GM18858 (cell line): ENCODE results near the gene VAMP1.
"Not testable (repeated sequence)": the region's sequence is repeated elsewhere in the genome, so short reads cannot be mapped to it uniquely, and the experiment has no call there.

Experiments used
- ATAC-seq: cut with Tn5 transposase; IDR thresholded peaks from one replicate; pipeline ENCODE4 v1.9.1; 2021; ENCODE audit not compliant: unreplicated experiment

The VAMP1 gene, protein sequence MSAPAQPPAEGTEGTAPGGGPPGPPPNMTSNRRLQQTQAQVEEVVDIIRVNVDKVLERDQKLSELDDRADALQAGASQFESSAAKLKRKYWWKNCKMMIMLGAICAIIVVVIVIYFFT

DNA sequence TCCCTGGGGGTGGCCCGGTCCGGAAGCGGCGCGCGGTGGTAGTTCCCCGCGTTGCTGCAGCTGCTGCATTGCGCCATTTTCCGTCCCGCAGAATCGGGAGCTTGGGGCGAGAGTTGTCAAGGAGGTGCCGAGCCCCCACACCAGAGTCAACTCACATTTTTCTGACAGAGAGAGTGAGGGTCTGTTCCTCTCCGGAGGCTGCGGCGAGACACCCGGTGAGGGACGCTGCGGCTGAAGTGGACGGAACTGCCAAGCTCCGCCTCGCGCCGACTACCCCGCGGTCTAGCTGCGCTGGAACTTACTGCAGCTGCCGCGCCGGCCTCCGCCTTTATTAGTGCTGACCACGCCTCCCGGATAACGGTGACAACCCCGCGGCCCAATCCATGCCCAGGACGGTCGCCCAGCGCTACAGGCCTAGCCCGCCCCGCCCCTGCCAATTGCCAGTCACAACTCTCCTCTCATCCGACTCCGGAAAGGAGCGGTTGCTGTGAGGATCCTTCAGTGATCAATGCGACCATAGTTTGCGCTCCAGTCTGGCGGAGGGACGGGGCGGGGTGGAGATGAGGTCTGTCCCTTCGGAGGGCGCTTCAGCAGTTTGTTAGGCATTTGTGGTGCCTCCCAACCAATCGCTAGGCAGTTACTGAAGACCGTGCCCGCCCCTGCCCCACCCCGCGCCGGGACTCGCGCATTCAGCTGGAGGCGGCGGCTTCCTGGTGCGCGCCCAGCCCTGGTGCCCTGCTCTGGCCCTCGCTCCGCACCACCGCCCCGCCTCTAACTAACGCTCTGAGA is at the start of gene VAMP1:
VAMP1 (minus strand) TSS at position 303 of the 789 bp plus-strand sequence; CDS start at position 157, 146 bp downstream.
- ATAC-seq = peak; percentile 60

DNA sequence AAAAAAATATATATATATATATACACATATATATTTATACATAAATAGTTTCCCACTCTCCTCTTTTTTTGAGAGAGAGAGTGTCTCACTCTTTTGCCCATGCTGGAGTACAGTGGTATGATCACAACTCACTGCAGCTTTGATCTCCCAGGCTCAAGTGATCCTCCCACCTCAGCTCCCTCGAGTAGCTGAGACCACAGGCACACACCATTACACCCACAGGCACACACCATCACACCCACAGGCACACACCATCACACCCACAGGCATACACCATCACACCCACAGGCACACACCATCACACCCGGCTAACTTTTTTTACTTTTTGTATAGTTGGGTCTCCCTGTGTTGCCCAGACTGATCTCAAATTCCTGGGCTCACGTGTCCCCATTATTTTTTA is 49.7 kb upstream of the VAMP1 start:
- no peak for ATAC-seq

DNA sequence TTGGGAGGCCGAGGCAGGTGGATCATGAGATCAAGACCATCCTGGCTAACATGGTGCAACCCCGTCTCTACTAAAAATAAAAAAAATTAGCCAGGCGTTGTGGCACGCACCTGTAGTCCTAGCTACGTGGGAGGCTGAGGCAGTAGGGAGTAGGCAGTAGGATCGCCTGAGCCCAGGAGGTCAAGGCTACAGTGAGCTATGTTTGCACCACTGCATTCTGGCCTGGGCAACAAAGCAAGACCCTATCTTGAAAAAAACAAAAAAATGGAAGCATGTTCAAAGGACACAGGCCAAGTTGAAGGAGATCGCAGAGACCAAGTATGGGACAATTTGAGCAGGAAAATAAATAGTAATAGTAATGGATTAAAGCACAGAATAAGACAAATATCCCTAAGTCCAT is 37.6 kb upstream of the VAMP1 start:
- ATAC-seq = no peak

DNA sequence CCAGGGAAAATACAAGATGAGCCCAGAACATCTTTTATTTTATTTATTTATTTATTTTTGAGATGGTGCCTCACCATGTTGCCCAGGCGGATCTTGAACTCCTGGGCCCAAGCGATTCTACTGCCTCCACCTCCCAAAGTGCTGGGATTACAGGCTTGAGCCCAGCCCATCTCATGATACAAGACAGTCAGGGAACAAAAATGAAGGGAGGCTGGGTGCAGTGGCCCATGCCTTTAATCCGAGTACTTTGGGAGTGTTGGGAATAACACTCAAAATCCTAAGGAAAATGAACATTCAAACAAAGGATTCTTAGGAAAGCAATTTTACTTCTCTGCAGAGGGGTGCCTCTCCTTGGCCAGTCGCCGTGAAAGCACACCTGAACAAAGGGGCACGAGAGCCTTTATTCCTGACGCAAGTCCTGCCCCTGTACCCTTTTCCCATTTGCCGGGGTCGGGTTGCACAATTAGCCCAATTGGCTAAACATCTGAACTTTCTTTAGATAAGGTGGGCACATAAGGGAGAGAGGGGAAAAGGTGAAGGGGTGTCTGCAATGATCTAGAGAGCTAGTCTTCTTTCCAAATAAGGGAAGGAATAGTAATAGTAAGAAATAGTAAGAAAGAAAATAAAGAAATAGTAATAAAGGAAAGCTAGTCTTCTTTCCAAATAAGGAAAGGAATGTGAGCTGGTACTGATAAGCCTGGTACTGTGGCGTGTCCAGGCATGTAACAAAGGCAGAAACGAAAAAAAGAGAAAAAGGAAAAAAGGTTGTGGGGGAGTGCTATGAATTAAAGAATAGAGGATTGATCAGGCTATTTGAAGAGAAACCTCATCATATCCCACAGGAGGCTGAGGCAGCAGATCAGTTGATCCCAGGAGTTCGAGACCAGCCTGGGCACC is 36.9 kb upstream of the VAMP1 start:
- no peak for ATAC-seq

DNA sequence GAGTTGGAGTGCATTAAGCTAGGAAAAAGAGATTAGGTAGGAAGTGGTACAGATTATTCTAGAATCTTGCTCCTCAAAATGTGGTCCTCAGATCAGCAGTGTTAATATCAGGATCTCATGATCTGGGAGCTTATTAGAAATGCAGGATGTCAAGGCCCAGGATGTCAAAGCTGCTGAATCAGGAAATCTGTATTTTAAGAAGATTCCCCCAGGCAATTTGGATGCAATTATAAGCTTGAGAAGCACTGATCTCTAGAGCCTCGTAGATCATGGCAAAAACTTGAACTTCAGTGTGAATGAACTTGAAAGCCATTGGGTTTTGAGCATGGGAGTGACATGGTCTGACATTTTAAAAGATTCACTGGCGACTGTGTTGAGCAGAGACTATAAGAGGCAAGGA is 30.0 kb upstream of the VAMP1 start:
- ATAC-seq = no peak

DNA sequence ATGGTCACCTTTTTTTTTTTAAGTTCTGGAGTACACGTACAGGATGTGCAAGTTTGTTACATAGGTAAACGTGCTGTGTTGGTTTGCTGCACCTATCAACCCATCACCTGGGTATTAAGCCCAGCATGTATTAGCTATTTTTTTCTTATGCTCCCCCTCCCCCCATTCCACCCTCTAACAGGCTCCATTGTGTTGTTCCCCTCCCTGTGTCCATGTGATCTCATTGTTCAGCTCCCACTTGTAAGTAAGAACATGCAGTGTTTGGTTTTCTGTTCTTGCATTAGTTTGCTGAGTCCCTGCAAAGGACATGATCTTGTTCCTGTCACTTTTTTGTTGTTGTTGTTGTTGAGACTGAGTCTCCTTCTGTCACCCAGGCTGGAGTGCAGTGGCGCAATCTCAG is 26.8 kb upstream of the VAMP1 start:
- ATAC-seq = not testable (repeated sequence)

DNA sequence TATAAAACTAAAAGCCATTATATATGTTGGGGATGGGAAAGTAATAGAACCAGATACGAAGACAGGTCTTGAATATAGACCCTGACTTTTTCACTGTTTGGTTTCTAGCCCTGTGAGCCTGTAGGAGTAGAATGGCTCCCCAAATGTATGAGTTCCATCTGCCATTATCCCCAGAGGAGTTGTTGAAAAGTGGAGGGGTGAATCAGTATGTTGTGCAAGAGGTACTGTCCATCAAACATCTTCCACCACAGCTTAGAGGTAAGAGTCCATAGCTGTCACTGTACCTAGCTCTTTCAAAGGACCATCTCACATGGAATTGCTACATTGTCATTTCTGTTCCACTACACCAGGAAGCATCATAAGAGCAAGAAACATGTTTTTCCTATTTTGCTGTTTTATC is 24.5 kb upstream of the VAMP1 start:
- no peak for ATAC-seq

DNA sequence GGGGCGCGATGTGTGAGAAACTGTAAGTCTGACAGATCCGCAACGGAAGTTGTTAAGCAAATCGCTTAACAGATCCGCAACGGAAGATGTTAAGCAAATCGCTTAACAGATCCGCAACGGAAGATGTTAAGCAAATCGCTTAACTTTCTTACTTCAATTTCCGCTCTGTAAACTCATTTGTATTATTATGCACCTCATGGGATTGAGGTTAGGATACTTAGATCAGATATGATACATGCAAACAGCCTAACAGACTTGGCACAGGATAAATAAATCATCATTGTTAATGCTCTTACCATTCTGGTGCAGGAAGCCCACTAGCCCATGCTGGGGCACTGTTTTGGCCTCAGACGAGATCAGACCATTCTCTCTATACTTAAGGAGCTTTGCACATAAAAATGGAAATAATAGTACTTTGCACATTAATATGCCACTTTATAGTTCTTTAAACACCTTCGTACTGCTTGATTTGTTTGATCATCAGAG is 23.8 kb upstream of the VAMP1 start:
- no peak for ATAC-seq

DNA sequence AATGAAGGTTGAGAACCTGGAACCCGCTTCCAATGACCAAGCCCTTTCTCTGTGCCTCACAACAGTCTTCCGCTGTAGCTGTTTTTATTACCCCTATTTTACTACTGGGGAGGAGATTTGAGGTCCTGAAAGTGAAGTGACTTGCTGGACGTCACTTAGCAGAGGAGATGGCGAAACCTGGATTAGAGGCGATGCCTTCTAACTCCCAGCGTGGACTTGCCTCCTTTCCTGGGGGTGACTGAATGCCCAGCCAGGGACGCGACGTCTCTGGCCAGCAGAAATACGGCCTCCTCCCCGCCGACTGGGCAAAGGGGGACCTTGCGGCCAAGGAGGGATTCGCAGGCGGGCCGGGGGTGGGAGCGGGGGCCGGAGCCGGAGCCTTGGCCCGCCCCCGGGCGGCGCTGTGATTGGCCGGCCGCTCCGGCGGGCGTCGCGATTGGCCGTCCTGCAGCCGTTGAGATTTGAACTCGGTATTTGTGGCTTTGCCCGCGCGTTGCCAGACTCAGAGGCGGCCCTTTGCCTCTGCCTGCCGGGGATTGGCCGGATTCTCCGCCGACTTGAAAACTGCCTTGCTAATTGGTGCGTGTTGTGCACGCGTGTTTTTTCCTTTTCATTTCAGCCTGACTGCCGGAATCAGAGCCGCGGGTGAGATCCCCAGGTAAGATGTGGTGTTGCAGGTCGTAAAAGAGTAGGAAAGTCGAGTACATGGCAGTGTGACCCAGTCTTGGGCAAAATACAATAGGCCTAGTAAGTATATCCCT is 23.2 kb upstream of the VAMP1 start, which contains the start of gene NCAPD2:
NCAPD2 (plus strand) TSS at position 606 of the 761 bp plus-strand sequence. CDS start 997 bp downstream, outside the sequence.
- ATAC-seq = peak; percentile 72

DNA sequence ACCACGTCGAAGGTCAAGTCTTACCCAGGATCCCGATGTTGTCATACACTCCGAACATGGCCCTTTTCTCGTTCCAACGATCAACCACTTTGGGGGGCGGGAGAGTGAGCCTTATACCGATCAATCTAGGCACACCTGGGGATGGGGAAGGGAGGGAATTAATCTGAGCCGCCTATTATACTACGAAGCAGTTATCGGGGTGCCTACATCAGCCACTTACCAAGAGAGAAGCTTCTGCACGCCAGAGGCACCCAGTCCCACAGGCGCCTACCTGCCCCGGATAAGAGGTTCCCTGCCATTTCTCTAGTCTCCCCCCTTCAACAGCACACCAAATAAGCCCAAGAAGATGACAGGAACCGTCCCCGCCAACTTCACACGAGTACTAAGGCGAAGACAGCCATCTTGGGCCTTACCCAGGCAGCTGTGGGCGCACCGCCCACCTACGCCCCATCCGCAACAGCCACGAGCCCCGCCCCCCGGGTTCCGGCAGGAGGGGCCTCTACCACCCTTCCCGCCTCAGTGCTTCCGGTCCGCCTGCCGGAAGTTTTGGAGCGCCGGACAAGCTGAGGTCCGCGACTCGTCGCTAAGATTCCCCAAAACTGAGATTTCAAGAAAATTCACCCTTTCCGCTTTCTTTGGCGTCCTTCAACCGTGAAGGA is 22.5 kb upstream of the VAMP1 start, which contains the start of gene MRPL51:
MRPL51 (minus strand) TSS at position 425 of the 659 bp plus-strand sequence; CDS start at position 299, 126 bp downstream.
- ATAC-seq = no peak

DNA sequence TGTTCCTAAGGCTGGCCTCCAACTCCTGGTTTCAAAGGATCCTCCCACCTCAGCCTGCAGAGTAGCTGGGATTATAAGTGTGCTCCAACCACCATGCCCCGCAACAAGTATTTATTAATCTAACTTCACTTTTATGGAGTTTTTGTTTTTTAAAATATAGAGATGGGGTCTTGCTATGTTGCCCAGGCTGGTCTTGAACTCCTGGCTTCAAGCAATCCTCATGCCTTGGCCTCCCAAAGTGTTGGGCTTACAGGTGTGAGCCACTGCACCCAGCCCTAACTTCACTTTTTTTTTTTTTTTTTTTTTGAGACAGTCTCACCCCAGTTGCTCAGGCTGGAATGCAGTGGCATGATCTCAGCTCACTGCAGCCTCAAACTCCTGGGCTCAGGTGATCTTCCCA is 20.2 kb upstream of the VAMP1 start:
- ATAC-seq = not testable (repeated sequence)

DNA sequence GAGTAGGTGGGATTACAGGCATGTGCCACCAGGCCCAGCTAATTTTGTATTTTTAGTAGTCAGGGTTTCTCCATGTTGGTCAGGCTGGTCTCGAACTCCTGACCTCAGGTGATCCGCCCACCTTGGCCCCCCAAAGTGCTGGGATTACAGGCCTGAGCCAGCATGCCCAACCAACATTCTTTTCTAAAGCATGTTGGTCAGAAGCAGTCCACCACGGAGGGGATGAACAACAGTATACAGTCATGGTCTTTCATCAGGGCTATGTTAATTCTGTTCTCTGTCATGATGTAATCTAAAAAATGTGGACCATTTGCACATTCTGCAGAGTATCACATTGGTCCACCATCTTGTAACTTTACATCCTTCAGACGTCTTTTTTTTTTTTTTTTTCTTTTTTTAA is 19.0 kb upstream of the VAMP1 start:
- no peak for ATAC-seq

DNA sequence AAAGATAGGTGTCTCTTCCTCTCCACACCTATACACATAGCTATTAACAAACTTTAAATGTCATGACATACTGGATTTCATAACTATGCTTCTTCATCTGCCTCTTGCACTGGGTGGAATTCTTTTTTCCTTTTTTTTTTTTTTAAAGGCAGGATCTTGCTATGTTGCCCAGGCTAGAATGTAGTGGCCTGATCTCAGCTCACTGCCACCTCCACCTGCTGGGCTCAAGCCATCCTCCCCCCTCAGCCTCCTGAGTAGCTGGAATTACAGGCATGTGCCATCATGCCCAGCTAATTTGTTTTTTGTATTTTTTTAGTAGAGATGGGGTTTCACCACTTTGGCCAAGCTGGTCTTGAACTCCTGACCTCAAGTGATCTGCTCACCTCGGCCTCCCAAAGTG is 17.8 kb upstream of the VAMP1 start:
- ATAC-seq = no peak

DNA sequence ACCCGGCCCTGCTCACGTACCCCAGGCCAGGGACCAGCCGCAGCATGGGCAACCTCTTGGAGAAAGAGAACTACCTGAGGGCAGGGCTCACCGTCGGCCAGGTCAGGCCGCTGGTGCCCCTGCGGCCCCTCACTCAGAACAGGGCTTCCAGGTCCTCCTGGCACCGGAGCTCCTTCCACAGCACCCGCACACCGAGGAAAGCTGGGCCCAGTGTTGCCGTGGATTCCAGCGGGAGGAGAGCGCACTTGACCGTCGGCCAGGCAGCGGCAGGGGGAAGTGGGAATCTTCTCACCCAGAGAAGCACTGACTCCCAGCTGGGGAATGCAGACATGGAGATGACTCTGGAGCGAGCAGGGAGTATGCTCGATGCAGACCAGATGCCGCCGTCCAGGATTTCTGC is 7.9 kb upstream of the VAMP1 start:
- ATAC-seq = no peak

DNA sequence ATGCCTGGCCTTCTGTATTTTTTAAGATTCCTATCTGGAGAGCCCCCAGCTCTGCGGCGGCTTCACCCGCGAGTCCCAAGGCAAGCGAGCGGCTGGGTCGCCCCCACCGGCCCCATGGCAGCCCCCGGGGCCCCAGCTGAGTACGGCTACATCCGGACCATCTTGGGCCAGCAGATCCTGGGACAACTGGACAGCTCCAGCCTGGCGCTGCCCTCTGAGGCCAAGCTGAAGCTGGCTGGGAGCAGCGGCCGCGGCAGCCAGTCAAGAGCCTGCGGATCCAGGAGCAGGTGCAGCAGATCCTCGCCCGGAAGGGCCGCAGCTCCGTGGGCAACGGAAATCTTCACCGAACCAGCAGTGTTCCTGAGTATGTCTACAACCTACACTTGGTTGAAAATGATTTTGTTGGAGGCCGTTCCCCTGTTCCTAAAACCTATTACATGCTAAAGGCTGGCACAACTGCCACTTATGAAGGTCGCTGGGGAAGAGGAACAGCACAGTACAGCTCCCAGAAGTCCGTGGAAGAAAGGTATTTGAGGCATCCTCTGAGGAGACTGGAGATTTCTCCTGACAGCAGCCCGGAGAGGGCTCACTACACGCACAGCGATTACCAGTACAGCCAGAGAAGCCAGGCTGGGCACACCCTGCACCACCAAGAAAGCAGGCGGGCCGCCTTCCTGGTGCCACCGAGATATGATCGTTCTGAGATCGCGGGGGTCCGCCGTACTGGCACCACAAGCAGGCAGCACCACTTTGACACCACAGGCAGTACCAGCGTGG is 7.3 kb upstream of the VAMP1 start:
- ATAC-seq = not testable (repeated sequence)

DNA sequence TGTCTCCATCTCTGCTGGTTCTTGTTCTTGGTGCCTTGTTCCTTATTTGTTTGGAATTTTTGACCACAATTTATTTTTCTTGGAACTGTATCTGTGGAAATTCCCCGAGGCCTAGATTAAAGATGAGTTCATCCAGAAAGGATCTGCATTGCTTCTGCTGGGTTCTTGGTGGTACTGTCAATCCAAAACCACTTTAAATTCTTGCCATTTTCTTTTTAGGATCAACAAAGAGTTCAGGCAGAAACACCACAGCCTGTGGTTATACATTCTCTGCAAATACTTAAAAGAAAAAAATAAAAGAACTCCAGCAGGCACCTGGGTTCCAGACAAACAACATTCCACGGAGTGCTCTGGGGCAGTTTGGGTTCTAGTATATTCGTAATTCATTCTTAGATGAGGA is 6.0 kb upstream of the VAMP1 start:
- no peak for ATAC-seq

DNA sequence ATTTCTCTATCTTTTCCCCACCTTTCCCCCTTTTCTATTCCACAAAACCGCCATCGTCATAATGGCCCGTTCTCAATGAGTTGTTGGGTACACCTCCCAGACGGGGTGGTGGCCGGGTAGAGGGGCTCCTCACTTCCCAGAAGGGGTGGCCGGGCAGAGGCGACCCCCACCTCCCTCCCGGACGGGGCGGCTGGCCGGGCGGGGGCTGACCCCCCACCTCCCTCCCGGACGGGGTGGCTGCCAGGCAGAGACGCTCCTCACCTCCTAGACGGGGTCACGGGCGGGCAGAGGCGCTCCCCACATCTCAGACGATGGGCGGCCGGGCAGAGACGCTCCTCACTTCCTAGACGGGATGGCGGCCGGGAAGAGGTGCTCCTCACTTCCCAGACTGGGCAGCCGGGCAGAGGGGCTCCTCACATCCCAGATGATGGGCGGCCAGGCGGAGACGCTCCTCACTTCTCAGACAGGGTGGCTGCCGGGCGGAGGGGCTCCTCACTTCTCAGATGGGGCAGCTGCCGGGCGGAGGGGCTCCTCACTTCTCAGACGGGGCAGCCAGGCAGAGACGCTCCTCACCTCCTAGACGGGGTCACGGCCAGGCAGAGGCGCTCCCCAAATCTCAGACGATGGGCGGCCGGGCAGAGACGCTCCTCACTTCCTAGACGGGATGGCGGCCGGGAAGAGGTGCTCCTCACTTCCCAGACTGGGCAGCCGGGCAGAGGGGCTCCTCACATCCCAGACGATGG is 4.9 kb upstream of the VAMP1 start:
- not testable (repeated sequence) for ATAC-seq

DNA sequence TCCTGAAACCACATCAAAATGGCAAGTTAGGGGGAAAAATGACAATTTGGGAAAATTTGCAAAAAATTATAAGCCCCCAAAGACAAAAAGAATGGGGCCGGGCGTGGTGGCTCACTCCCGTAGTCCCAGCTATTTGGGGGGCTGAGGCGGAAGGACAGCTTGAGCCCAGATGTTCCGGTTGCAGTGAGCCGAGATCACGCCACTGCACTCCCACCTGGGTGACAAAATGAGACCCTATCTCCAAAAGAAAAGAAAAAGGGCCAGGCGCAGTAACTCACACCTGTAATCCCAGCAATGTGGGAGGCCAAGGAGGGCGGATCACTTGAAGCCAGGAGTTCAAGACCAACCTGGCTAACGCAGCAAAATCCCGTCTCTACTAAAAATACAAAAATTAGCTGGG is 2.0 kb upstream of the VAMP1 start:
- ATAC-seq = no peak

DNA sequence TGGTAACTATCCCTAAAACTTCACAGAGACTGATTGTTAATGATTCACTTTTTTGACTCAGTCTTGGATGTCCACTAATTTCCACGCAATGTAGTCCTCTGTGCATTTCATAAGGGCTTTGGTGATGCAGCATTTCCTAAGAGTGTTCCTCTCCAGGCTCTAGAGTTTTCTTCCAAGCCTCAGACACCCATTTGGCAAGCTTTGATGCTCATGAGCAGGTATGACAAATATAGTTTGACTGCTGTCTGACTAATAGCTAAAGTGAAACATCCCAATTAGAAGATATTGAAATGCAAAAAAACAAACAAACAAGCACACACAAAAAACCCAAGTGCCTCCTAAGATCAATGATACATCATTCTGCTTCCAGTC is 1.5 kb upstream of the VAMP1 start:
- ATAC-seq = no peak
